GM21737 (cell line): ENCODE data around the gene TNS2.
"Not testable (repeated sequence)": the region's sequence is repeated elsewhere in the genome, so short reads cannot be mapped to it uniquely, and the experiment has no call there.

Experiments used
- ATAC-seq: cut with Tn5 transposase; IDR thresholded peaks from one replicate; pipeline ENCODE4 v1.9.1; 2021; ENCODE audit warnings: mild to moderate bottlenecking, moderate library complexity; ENCODE audit not compliant: unreplicated experiment

TNS2 gene

GRCh38 chr12:53090554-53090953, 40.7 kb downstream of the TNS2 start:
- ATAC-seq = no peak

- ATAC-seq = no peak
Observed at GRCh38 chr12:53091756-53092155, 41.9 kb downstream of the TNS2 start.

- no peak for ATAC-seq
Observed at GRCh38 chr12:53093777-53094393, 44.0 kb downstream of the TNS2 start.

GRCh38 chr12:53094394-53094787, 44.5 kb downstream of the TNS2 start:
- ATAC-seq = no peak

- not testable (repeated sequence) for ATAC-seq
Observed at GRCh38 chr12:53094796-53095595, 45.1 kb downstream of the TNS2 start.

- not testable (repeated sequence) for ATAC-seq
Observed at GRCh38 chr12:53095596-53095895, 45.7 kb downstream of the TNS2 start.

- ATAC-seq = no peak
Observed at GRCh38 chr12:53096089-53096741, 46.4 kb downstream of the TNS2 start.

GRCh38 chr12:53096759-53097158, 46.9 kb downstream of the TNS2 start:
- ATAC-seq = no peak

GRCh38 chr12:53097207-53097563, 47.3 kb downstream of the TNS2 start:
- ATAC-seq = no peak

GRCh38 chr12:53097564-53098353, 47.9 kb downstream of the TNS2 start, which contains the start of gene IGFBP6:
Gene IGFBP6 (plus strand): TSS chr12:53097667. CDS start chr12:53097718, 51 bp downstream.
- no peak for ATAC-seq

- ATAC-seq = no peak
Observed at GRCh38 chr12:53098354-53098981, 48.6 kb downstream of the TNS2 start.

- ATAC-seq = no peak
Observed at GRCh38 chr12:53099071-53099882, 49.4 kb downstream of the TNS2 start.

GRCh38 chr12:53100466-53101151, 50.7 kb downstream of the TNS2 start:
- no peak for ATAC-seq

- no peak for ATAC-seq
Observed at GRCh38 chr12:53101266-53101665, 51.4 kb downstream of the TNS2 start.

- ATAC-seq = no peak
Observed at GRCh38 chr12:53101931-53102781, 52.3 kb downstream of the TNS2 start.

GRCh38 chr12:53102883-53103807, 53.3 kb downstream of the TNS2 start, which contains the start of gene SOAT2:
Gene SOAT2 (plus strand): TSS chr12:53103486. CDS start chr12:53103578, 92 bp downstream.
- peak; percentile 56 for ATAC-seq

GRCh38 chr12:53103860-53104305, 54.0 kb downstream of the TNS2 start:
- ATAC-seq = no peak
